B cell (primary cell): Measurements from ENCODE around the gene RNASE12. TPM values are rescaled to one million over a fixed set of nuclear protein-coding genes. Genes with fewer than 3 reads are reported as not detected.
A peak's percentile ranks its signal among the peaks of the same experiment; 100 is the strongest.
"Not testable (repeated sequence)": the region's sequence is repeated elsewhere in the genome, so short reads cannot be mapped to it uniquely, and the experiment has no call there.

Experiments
- ATAC-seq: fragments of 200-7000 bp; cut with Tn5 transposase; one replicate; pipeline ENCODE4 v1.10.0; 2021; ENCODE audit warnings: low read depth, mild to moderate bottlenecking, moderate number of reproducible peaks, moderate library complexity
- CTCF ChIA-PET: fragments of 350-600 bp; sonication (Branson Sonifier 250); formaldehyde crosslinking; loops from one replicate; lab custom pipeline; 2021; ENCODE audit warnings: antibody characterized with exemption, inconsistent platforms; lab: Charles Lee
- POLR2A ChIA-PET: fragments of 350-600 bp; sonication (Branson Sonifier 250); formaldehyde crosslinking; loops from one replicate; lab custom pipeline; 2021; ENCODE audit warnings: antibody characterized with exemption; lab: Charles Lee
- DNase-seq: peaks from one replicate; pipeline ENCODE4 v3.0.0; 2013
- H2AFZ ChIP-seq: 2 replicates; pipeline ENCODE4 v1.6.1; 2012; ENCODE audit warnings: mild to moderate bottlenecking, low read depth, low read length; ENCODE audit not compliant: insufficient read depth, poor library complexity, severe bottlenecking
- H3K27ac ChIP-seq, 2 donors: 1 replicate in 1 of 2; 2 replicates in 1 of 2; pipeline ENCODE4 v1.5.1; 2012 to 2013; ENCODE audit warnings: low read length in 2 of 2, mild to moderate bottlenecking in 2 of 2, moderate library complexity in 1 of 2
- H3K27me3 ChIP-seq, 4 experiments: fragments of 200-600 bp in 1 of 4; sonication (generic) in 1 of 4; replicated peaks in 1 of 4; 1 replicate in 2 of 4; 2 replicates in 2 of 4; pipeline versions ENCODE4 v1.6.1 to v1.7.0; 2013 to 2016; ENCODE audit warnings: low read length in 3 of 4, mild to moderate bottlenecking in 2 of 4, mixed read lengths in 1 of 4, moderate library complexity in 1 of 4; ENCODE audit not compliant: insufficient read depth in 4 of 4, control insufficient read depth in 3 of 4; ENCODE audit errors: control extremely low read depth in 1 of 4
- H3K36me3 ChIP-seq, 2 experiments: replicated peaks in 1 of 2; 1 replicate in 1 of 2; 2 replicates in 1 of 2; pipeline versions ENCODE4 v1.6.1 to v1.7.1; 2013; ENCODE audit warnings: low read length in 1 of 2; ENCODE audit not compliant: insufficient read depth in 2 of 2, control insufficient read depth in 1 of 2; ENCODE audit errors: control extremely low read depth in 1 of 2, extremely low read depth in 1 of 2
- H3K4me1 ChIP-seq, 2 donors: fragments of 200-600 bp in 1 of 2; sonication (generic) in 1 of 2; 1 replicate in 1 of 2; 2 replicates in 1 of 2; pipeline versions ENCODE4 v1.5.1 to v1.6.1; 2013 to 2017; ENCODE audit warnings: low read length in 2 of 2; ENCODE audit not compliant: control insufficient read depth in 2 of 2, insufficient read depth in 2 of 2
- H3K4me2 ChIP-seq: replicated peaks from 2 replicates; pipeline ENCODE3; 2012; ENCODE audit warnings: mild to moderate bottlenecking, low read depth, low read length; ENCODE audit not compliant: poor library complexity, severe bottlenecking
- H3K4me3 ChIP-seq, 5 experiments: fragments of 200-600 bp in 1 of 5; sonication (generic) in 1 of 5; 1 replicate in 3 of 5; 2 replicates in 2 of 5; pipeline versions ENCODE4 v1.5.1 to v1.7.0; 2011 to 2016; ENCODE audit warnings: low read length in 4 of 5, mild to moderate bottlenecking in 4 of 5, low read depth in 2 of 5, control low read depth in 1 of 5, moderate library complexity in 1 of 5; ENCODE audit not compliant: insufficient read depth in 1 of 5; ENCODE audit errors: control extremely low read depth in 1 of 5, extremely low read depth in 1 of 5
- H3K79me2 ChIP-seq: fragments of 200-600 bp; sonication (generic); one replicate; pipeline ENCODE4 v1.6.0; 2016; ENCODE audit warnings: low read length; ENCODE audit not compliant: control insufficient read depth, insufficient read depth
- H3K9ac ChIP-seq: fragments of 200-600 bp; sonication (generic); 2 replicates; pipeline ENCODE4 v1.6.1; 2017; ENCODE audit warnings: mild to moderate bottlenecking, low read length, moderate library complexity
- H3K9me3 ChIP-seq, 3 donors: one replicate each; pipeline versions ENCODE4 v1.6.1 to v1.7.1; 2013; ENCODE audit warnings: low read length in 2 of 3; ENCODE audit not compliant: control insufficient read depth in 2 of 3, insufficient read depth in 1 of 3; ENCODE audit errors: control extremely low read depth in 1 of 3
- H4K20me1 ChIP-seq: 2 replicates; pipeline ENCODE4 v1.6.0; 2012; ENCODE audit warnings: mild to moderate bottlenecking, low read length; ENCODE audit not compliant: insufficient read depth, control insufficient read depth, poor library complexity, severe bottlenecking
- H3K27ac Mint-ChIP-seq: one replicate; pipeline ENCODE4 v1.8.0; 2021; ENCODE audit warnings: mixed read lengths
- H3K27me3 Mint-ChIP-seq: one replicate; pipeline ENCODE4 v1.8.0; 2021; ENCODE audit warnings: mixed read lengths
- H3K4me1 Mint-ChIP-seq: one replicate; pipeline ENCODE4 v1.8.0; 2021; ENCODE audit warnings: mixed read lengths
- H3K4me3 Mint-ChIP-seq: one replicate; pipeline ENCODE4 v1.8.0; 2021; ENCODE audit warnings: mixed read lengths
- H3K9me3 Mint-ChIP-seq: one replicate; pipeline ENCODE4 v1.8.0; 2022; ENCODE audit warnings: mixed read lengths; ENCODE audit not compliant: insufficient read depth
- CTCF ChIP-seq: fragments of 200-600 bp; IDR thresholded peaks from one replicate; pipeline ENCODE4 v1.8.0; 2022; ENCODE audit warnings: antibody characterized with exemption, mild to moderate bottlenecking
- EZH2 ChIP-seq: IDR thresholded peaks from 2 replicates; pipeline ENCODE4 v1.6.1; 2012; ENCODE audit warnings: borderline replicate concordance, low read depth, mild to moderate bottlenecking, moderate library complexity, low read length; ENCODE audit not compliant: insufficient read depth, poor library complexity, severe bottlenecking
- WGBS: methylation state at CpG from one replicate; pipeline ENCODE4 v1.1.5; 2013; ENCODE audit warnings: missing lambda C conversion rate; ENCODE audit not compliant: insufficient coverage; 5-methylcytosine and 5-hydroxymethylcytosine counted together
- intact Hi-C: fragments of 100-400 bp; cut with micrococcal nuclease; formaldehyde crosslinking; loops from one replicate; pipeline ENCODE4 v1.10.0; 2022
- polyA plus RNA-seq: library from polyadenylated mRNA; depleted of rRNA; stranded (reverse); fragments of >200 nt; gene quantifications from 2 replicates; pipeline ENCODE4 v1.2.3, GENCODE V29; 2012
- total RNA-seq, 2 donors: library from RNA; stranded (reverse); fragments of 120-200 nt in 1 of 2; gene quantifications; 1 replicate in 1 of 2; 2 replicates in 1 of 2; pipeline versions ENCODE4 v1.2.3 to v1.2.4, GENCODE V29; 2013 to 2022

The RNASE12 gene
- total and polyA plus RNA-seq, 2 donors (not counting 1 experiment from before 2014, with no cell fraction given), result not detected

- no peak overlapping the region for H3K9ac ChIP-seq
- H3K4me2 ChIP-seq, result no peak overlapping the region
- Mint-ChIP-seq H3K4me1 (no peaks in the 10 kb centered on the region), H3K27ac (no peak overlapping the region), H3K27me3 (peaks cover 7% of the 10 kb centered on the region), H3K9me3 (no peaks in the 10 kb centered on the region), H3K4me3 (no peak overlapping the region)
- no peak for TF ChIP-seq EZH2
- TF ChIP-seq CTCF, result no peak
- ChIA-PET POLR2A (no interaction called here), CTCF (no interaction called here)
- no peaks in the 10 kb centered on the region for H3K79me2 ChIP-seq
- no peaks in the 10 kb centered on the region for H3K36me3 ChIP-seq
- intact Hi-C loops, result no loop called here
- H3K27me3 ChIP-seq, result no peaks in the 10 kb centered on the region
- no peak overlapping the region for H3K27ac ChIP-seq
- H3K4me1 ChIP-seq, result no peaks in the 10 kb centered on the region
- H3K9me3 ChIP-seq, result no peaks in the 10 kb centered on the region
- H2AFZ ChIP-seq, result peak overlapping the region; percentile 15
- H3K4me3 ChIP-seq, result no peak overlapping the region
- DNase-seq, result no peak
- 82% methylated on average over 3 of the region's 3 CpGs for WGBS
- no peaks in the 10 kb centered on the region for H4K20me1 ChIP-seq
- no peak for ATAC-seq
These were observed 12.9 kb downstream of the RNASE12 start for GRCh38 chr14:20578325-20578724.

GRCh38 chr14:20572382-20572990, 18.7 kb downstream of the RNASE12 start:
- CTCF ChIA-PET, intact Hi-C loops: not testable (repeated sequence)
- WGBS, result no CpG with 5 or more reads among the region's 4 CpGs

GRCh38 chr14:20570720-20571119, 20.5 kb downstream of the RNASE12 start:
- H2AFZ ChIP-seq, H3K9me3 Mint-ChIP-seq, H3K4me1 Mint-ChIP-seq, POLR2A ChIA-PET, H3K4me3 Mint-ChIP-seq, H4K20me1 ChIP-seq, H3K36me3 ChIP-seq, H3K9ac ChIP-seq, H3K79me2 ChIP-seq, H3K27ac Mint-ChIP-seq, H3K4me1 ChIP-seq, H3K4me2 ChIP-seq, DNase-seq, H3K27me3 ChIP-seq, CTCF ChIA-PET, H3K27ac ChIP-seq, intact Hi-C loops, H3K4me3 ChIP-seq, H3K27me3 Mint-ChIP-seq, ATAC-seq: not testable (repeated sequence)
- peaks cover 0 to 12% (median 6%) of the 10 kb centered on the region in 3 donors for H3K9me3 ChIP-seq
- WGBS, result 80% methylated on average over 1 of the region's 1 CpG

More at GRCh38 chr14:20572382-20572990, 18.7 kb downstream of the RNASE12 start:
- H3K36me3 ChIP-seq, DNase-seq, H3K4me2 ChIP-seq, H3K4me1 Mint-ChIP-seq, ATAC-seq, H3K9ac ChIP-seq, H3K27me3 ChIP-seq, H4K20me1 ChIP-seq, H3K4me1 ChIP-seq, H3K4me3 ChIP-seq, H2AFZ ChIP-seq, POLR2A ChIA-PET, H3K27me3 Mint-ChIP-seq, H3K27ac Mint-ChIP-seq, H3K79me2 ChIP-seq, H3K27ac ChIP-seq, H3K9me3 Mint-ChIP-seq, H3K4me3 Mint-ChIP-seq: not testable (repeated sequence)
- H3K9me3 ChIP-seq, result peaks cover 0 to 12% (median 6%) of the 10 kb centered on the region in 3 donors
